Muscle of back (tissue), 11 donors: ENCODE data around the gene RASD1. TPM values are rescaled to one million over a fixed set of nuclear protein-coding genes. Genes with fewer than 3 reads are reported as not detected.

Experiments
- DNase-seq, 3 donors: peaks; one replicate each; pipeline versions ENCODE4 v3.0.0 to v3.0.0-alpha.2; 2013
- polyA plus RNA-seq, 10 donors: library from polyadenylated mRNA; unstranded; fragments of 120-200 nt; gene quantifications; one replicate each; pipeline ENCODE4 v1.2.1, GENCODE V29; 2013; ENCODE audit not compliant: insufficient read length in 10 of 10

RASD1 gene
- polyA plus RNA-seq, 10 donors: 2.6 to 7.6 (median 4.4) TPM

GRCh38 chr17:17446666-17447155 is 49.5 kb downstream of the RASD1 start:
- DNase-seq: peak in 1 of 3 donors; percentile 13

- peak in 2 of 3 donors; percentile 40 to 58 for DNase-seq
Observed at GRCh38 chr17:17445925-17446665, 50.1 kb downstream of the RASD1 start.

GRCh38 chr17:17445296-17445924 is 50.8 kb downstream of the RASD1 start:
- DNase-seq: no peak

Other genes starting within 250 kb of the RASD1 start
- 10 to 100 TPM; 69.2 to 89.4 (median 73.7) TPM for gene COPS3, start 215.1 kb downstream of the RASD1 start, polyA plus RNA-seq
- gene NT5M, start 193.0 kb downstream of the RASD1 start, polyA plus RNA-seq: 1 to 10 TPM; 3.9 to 7.4 (median 5.7) TPM
- gene MED9, start 19.4 kb downstream of the RASD1 start, polyA plus RNA-seq: 10 to 100 TPM; 12.5 to 17.5 (median 14.5) TPM
- gene PEMT, start 95.3 kb upstream of the RASD1 start, polyA plus RNA-seq: 10 to 100 TPM; 17.6 to 24.8 (median 22.5) TPM
- gene RAI1, start 185.1 kb upstream of the RASD1 start, polyA plus RNA-seq: 10 to 100 TPM; 12.5 to 23.4 (median 16.7) TPM